ENCODE results near the gene CERCAM.

- TF ChIP-seq EZH2 (IDR thresholded peaks at IDR 0.05; ENCODE audit: insufficient read depth, poor library complexity, severe bottlenecking) (no peak), EZH2phosphoT487 (IDR thresholded peaks at IDR 0.05; ENCODE audit: insufficient read depth, low read depth) (no peak)
Observed at GRCh38 chr9:128479262-128479661, 58.6 kb downstream of the CERCAM start.
